ENCODE results near the gene FGF8. TPM values are rescaled to one million over a fixed set of nuclear protein-coding genes. Genes with fewer than 3 reads are reported as not detected.

Gene FGF8
- total RNA-seq, 1 donor from 2014 or later = not detected

- H3K4me1 Mint-ChIP-seq = peaks cover 62% of the 10 kb centered on the region
- DNase-seq (no peak), ATAC-seq (ENCODE audit: low read depth) (no peak)
- ChIA-PET CTCF (interaction anchor here (0.6 to 2.6 kb wide), 10 partner anchors 8 to 405 kb away, joined by 3 to 16 read pairs (median 6); partner anchors contain the start of gene OGA), POLR2A (interaction anchor here (6.7 kb wide), 1 partner anchor 37 kb away, joined by 43 read pairs; the partner anchor contains the start of gene OGA)
- intact Hi-C loops (cut with micrococcal nuclease) = loop anchor here (1.0 to 5.0 kb wide), 7 partner anchors 60 to 619 kb away; partner anchors contain the start of genes BTRC, DPCD and POLL
- no peak overlapping the region for H3K27ac Mint-ChIP-seq
- no peaks in the 10 kb centered on the region for H3K9me3 Mint-ChIP-seq
- TF ChIP-seq CTCF (IDR thresholded peaks at IDR 0.05) = no peak
- H3K4me3 Mint-ChIP-seq = peak overlapping the region; percentile 83
- H3K27me3 Mint-ChIP-seq = peaks cover 18% of the 10 kb centered on the region
- peaks cover 17% of the 10 kb centered on the region for H3K36me3 Mint-ChIP-seq (ENCODE audit: low read depth)
Measured at GRCh38 chr10:101780187-101780817, 4.4 kb upstream of the FGF8 start.

- Mint-ChIP-seq H3K9me3 (no peaks in the 10 kb centered on the region), H3K4me3 (peak overlapping the region; percentile 83), H3K27ac (no peak overlapping the region), H3K27me3 (peaks cover 20% of the 10 kb centered on the region), H3K36me3 (ENCODE audit: low read depth) (peaks cover 10% of the 10 kb centered on the region), H3K4me1 (peaks cover 68% of the 10 kb centered on the region)
- TF ChIP-seq CTCF (IDR thresholded peaks at IDR 0.05) = peak; percentile 63
- CTCF ChIA-PET = interaction anchor here (0.9 to 2.0 kb wide), 6 partner anchors 7 to 177 kb away, joined by 3 to 16 read pairs (median 6); no protein-coding TSS in a partner anchor
- intact Hi-C loops (cut with micrococcal nuclease) = loop anchor here (1.0 to 5.0 kb wide), 8 partner anchors 61 to 618 kb away; partner anchors contain the start of genes BTRC, DPCD and POLL
- POLR2A ChIA-PET = interaction anchor here (0.6 to 6.7 kb wide), 2 partner anchors 38 to 616 kb away, joined by 7 to 43 read pairs; partner anchors contain the start of gene OGA
- peak; percentile 84 for DNase-seq
- ATAC-seq (ENCODE audit: low read depth) = peak; percentile 60
Measured at GRCh38 chr10:101779544-101780186, 3.8 kb upstream of the FGF8 start.

GRCh38 chr10:101778781-101779543 is 3.0 kb upstream of the FGF8 start:
- peaks cover 70% of the 10 kb centered on the region for H3K4me1 Mint-ChIP-seq
- no peak for TF ChIP-seq CTCF (IDR thresholded peaks at IDR 0.05)
- ChIA-PET CTCF (interaction anchor here (0.9 to 1.2 kb wide), 4 partner anchors 61 to 297 kb away, joined by 3 to 7 read pairs (median 4); no protein-coding TSS in a partner anchor), POLR2A (interaction anchor here (0.6 to 1.3 kb wide), 3 partner anchors 39 to 868 kb away, joined by 3 to 7 read pairs (median 3); partner anchors contain the start of gene OGA)
- peak; percentile 7 for ATAC-seq (ENCODE audit: low read depth)
- intact Hi-C loops (cut with micrococcal nuclease) = loop anchor here (1.0 kb wide), 1 partner anchor 85 kb away; no protein-coding TSS in a partner anchor
- DNase-seq = peak; percentile 46
- peak overlapping the region; percentile 83 for H3K4me3 Mint-ChIP-seq
- H3K27ac Mint-ChIP-seq = peak overlapping the region; percentile 1
- no peaks in the 10 kb centered on the region for H3K9me3 Mint-ChIP-seq
- H3K36me3 Mint-ChIP-seq (ENCODE audit: low read depth) = peaks cover 4% of the 10 kb centered on the region
- peaks cover 26% of the 10 kb centered on the region for H3K27me3 Mint-ChIP-seq

- ChIA-PET POLR2A (interaction anchor here (0.9 to 1.3 kb wide), 3 partner anchors 40 to 869 kb away, joined by 3 read pairs; partner anchors contain the start of gene OGA), CTCF (interaction anchor here (0.9 to 1.2 kb wide), 4 partner anchors 61 to 298 kb away, joined by 3 to 7 read pairs (median 4); no protein-coding TSS in a partner anchor)
- TF ChIP-seq CTCF (IDR thresholded peaks at IDR 0.05) = no peak
- peaks cover 3% of the 10 kb centered on the region for H3K36me3 Mint-ChIP-seq (ENCODE audit: low read depth)
- no peak for DNase-seq
- no peaks in the 10 kb centered on the region for H3K9me3 Mint-ChIP-seq
- H3K4me3 Mint-ChIP-seq = peak overlapping the region; percentile 83
- H3K4me1 Mint-ChIP-seq = peaks cover 70% of the 10 kb centered on the region
- intact Hi-C loops (cut with micrococcal nuclease) = no loop called here
- ATAC-seq (ENCODE audit: low read depth) = no peak
- H3K27me3 Mint-ChIP-seq = peaks cover 33% of the 10 kb centered on the region
- H3K27ac Mint-ChIP-seq = no peak overlapping the region
Measured at GRCh38 chr10:101778151-101778780, 2.4 kb upstream of the FGF8 start.
